Adrenal gland (tissue), 5 donors: ENCODE results near the gene MYH10.

ENCODE experiments used
- CTCF ChIP-seq, 6 experiments: fragments of 450-650 bp in 4 of 6; fragments of 200-600 bp in 2 of 6; sonication (generic) in 1 of 6; IDR thresholded peaks; 1 replicate in 5 of 6; 2 replicates in 1 of 6; pipeline versions ENCODE4 v1.5.1 to v1.8.0; 2016 to 2021; ENCODE audit warnings: antibody characterized with exemption in 6 of 6, mild to moderate bottlenecking in 2 of 6, moderate library complexity in 1 of 6
- POLR2A ChIP-seq, 2 donors: fragments of 450-650 bp; IDR thresholded peaks; one replicate each; pipeline ENCODE4 v1.6.1; 2017; ENCODE audit warnings: antibody characterized with exemption in 2 of 2, mild to moderate bottlenecking in 2 of 2, moderate library complexity in 1 of 2
- donor health status: DM: no; HTN: no; CAD: no.

GRCh38 chr17:8583954-8584353 is 46.6 kb downstream of the MYH10 start:
- TF ChIP-seq POLR2A (IDR thresholded peaks at IDR 0.05): no peak
- TF ChIP-seq CTCF (IDR thresholded peaks at IDR 0.05): no peak
